HEK293T (cell line): ENCODE results near the gene DZIP1.

ENCODE experiments used
- BHLHE40 ChIP-seq: fragments of 450-650 bp; IDR thresholded peaks from 2 replicates; pipeline ENCODE4 v1.6.1; 2016; ENCODE audit warnings: mild to moderate bottlenecking, moderate library complexity, borderline replicate concordance
- ELF4 ChIP-seq: fragments of 450-650 bp; IDR thresholded peaks from 2 replicates; pipeline ENCODE4 v1.6.1; 2017; ENCODE audit warnings: antibody characterized with exemption
- FOXA1 ChIP-seq: fragments of 450-650 bp; IDR thresholded peaks from 2 replicates; pipeline ENCODE4 v1.6.1; 2016; ENCODE audit warnings: mild to moderate bottlenecking
- FOXM1 ChIP-seq: fragments of 450-650 bp; IDR thresholded peaks from 2 replicates; pipeline ENCODE4 v1.6.1; 2017; ENCODE audit warnings: mild to moderate bottlenecking, borderline replicate concordance
- LEF1 ChIP-seq: fragments of 450-650 bp; IDR thresholded peaks from 2 replicates; pipeline ENCODE4 v1.6.1; 2017; ENCODE audit warnings: mild to moderate bottlenecking, borderline replicate concordance
- NFRKB ChIP-seq: fragments of 450-650 bp; IDR thresholded peaks from 2 replicates; pipeline ENCODE4 v1.6.1; 2016; ENCODE audit warnings: mild to moderate bottlenecking, moderate library complexity
- SP1 ChIP-seq: fragments of 450-650 bp; IDR thresholded peaks from 2 replicates; pipeline ENCODE4 v1.6.1; 2017
- TARDBP ChIP-seq: fragments of 450-650 bp; IDR thresholded peaks from 2 replicates; pipeline ENCODE4 v1.6.1; 2016
- ZNF384 ChIP-seq: fragments of 450-650 bp; IDR thresholded peaks from 2 replicates; pipeline ENCODE4 v1.6.1; 2016

- no peak for TF ChIP-seq SP1
- no peak for TF ChIP-seq FOXM1
- TF ChIP-seq BHLHE40, result no peak
- TF ChIP-seq TARDBP, result no peak
- no peak for TF ChIP-seq FOXA1
- no peak for TF ChIP-seq ZNF384
- TF ChIP-seq ELF4, result no peak
- no peak for TF ChIP-seq LEF1
- no peak for TF ChIP-seq NFRKB
These were observed 27.1 kb upstream of the DZIP1 start for GRCh38 chr13:95671597-95671996.
